Chondrocyte (in vitro differentiated cells): ENCODE data around the gene CELA1. TPM values are rescaled to one million over a fixed set of nuclear protein-coding genes. Genes with fewer than 3 reads are reported as not detected.

Source experiments
- DNase-seq: peaks from one replicate; pipeline ENCODE4 v3.0.0; 2021; ENCODE audit warnings: mixed read lengths, low spot score
- H3K27ac Mint-ChIP-seq: one replicate; pipeline ENCODE4 v1.8.0; 2021; ENCODE audit warnings: mild to moderate bottlenecking, moderate library complexity, mixed read lengths; ENCODE audit not compliant: unreplicated experiment
- H3K27me3 Mint-ChIP-seq: 2 replicates; pipeline ENCODE4 v1.8.0; 2021; ENCODE audit warnings: low read depth, mixed read lengths
- H3K36me3 Mint-ChIP-seq: 2 replicates; pipeline ENCODE4 v1.8.0; 2021; ENCODE audit warnings: low read depth, mixed read lengths
- H3K4me1 Mint-ChIP-seq: 2 replicates; pipeline ENCODE4 v1.8.0; 2021; ENCODE audit warnings: low read depth, mild to moderate bottlenecking, mixed read lengths
- H3K4me3 Mint-ChIP-seq: one replicate; pipeline ENCODE4 v1.8.0; 2021; ENCODE audit warnings: mild to moderate bottlenecking, moderate library complexity, mixed read lengths; ENCODE audit not compliant: unreplicated experiment
- H3K9me3 Mint-ChIP-seq: 2 replicates; pipeline ENCODE4 v1.8.0; 2021; ENCODE audit warnings: low read depth, mixed read lengths
- total RNA-seq: library from RNA; stranded (reverse); gene quantifications from 3 replicates; pipeline ENCODE4 v1.2.1, GENCODE V29; 2021
- TF ChIP-seq, protein P1 (sequence below): fragments of 200-600 bp; sonication (generic); IDR thresholded peaks from 2 replicates; pipeline ENCODE4 v1.5.0; 2021; ENCODE audit warnings: antibody characterized with exemption, mild to moderate bottlenecking, moderate library complexity

Gene CELA1
- total RNA-seq, 1 donor from 2014 or later: not detected

GRCh38 chr12:51326698-51327439 is 19.6 kb downstream of the CELA1 start:
- no peak overlapping the region for H3K4me3 Mint-ChIP-seq
- H3K27ac Mint-ChIP-seq: peak overlapping the region; percentile 93
- TF ChIP-seq, protein P1, sequence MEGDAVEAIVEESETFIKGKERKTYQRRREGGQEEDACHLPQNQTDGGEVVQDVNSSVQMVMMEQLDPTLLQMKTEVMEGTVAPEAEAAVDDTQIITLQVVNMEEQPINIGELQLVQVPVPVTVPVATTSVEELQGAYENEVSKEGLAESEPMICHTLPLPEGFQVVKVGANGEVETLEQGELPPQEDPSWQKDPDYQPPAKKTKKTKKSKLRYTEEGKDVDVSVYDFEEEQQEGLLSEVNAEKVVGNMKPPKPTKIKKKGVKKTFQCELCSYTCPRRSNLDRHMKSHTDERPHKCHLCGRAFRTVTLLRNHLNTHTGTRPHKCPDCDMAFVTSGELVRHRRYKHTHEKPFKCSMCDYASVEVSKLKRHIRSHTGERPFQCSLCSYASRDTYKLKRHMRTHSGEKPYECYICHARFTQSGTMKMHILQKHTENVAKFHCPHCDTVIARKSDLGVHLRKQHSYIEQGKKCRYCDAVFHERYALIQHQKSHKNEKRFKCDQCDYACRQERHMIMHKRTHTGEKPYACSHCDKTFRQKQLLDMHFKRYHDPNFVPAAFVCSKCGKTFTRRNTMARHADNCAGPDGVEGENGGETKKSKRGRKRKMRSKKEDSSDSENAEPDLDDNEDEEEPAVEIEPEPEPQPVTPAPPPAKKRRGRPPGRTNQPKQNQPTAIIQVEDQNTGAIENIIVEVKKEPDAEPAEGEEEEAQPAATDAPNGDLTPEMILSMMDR: no peak
- DNase-seq: no peak
- no peaks in the 10 kb centered on the region for H3K27me3 Mint-ChIP-seq
- H3K9me3 Mint-ChIP-seq: no peaks in the 10 kb centered on the region
- peaks cover 8% of the 10 kb centered on the region for H3K4me1 Mint-ChIP-seq
- H3K36me3 Mint-ChIP-seq: no peaks in the 10 kb centered on the region

GRCh38 chr12:51324953-51325352 is 21.5 kb downstream of the CELA1 start:
- no peaks in the 10 kb centered on the region for H3K27me3 Mint-ChIP-seq
- no peaks in the 10 kb centered on the region for H3K9me3 Mint-ChIP-seq
- TF ChIP-seq, protein P1: no peak
- DNase-seq: no peak
- peaks cover 8% of the 10 kb centered on the region for H3K4me1 Mint-ChIP-seq
- no peaks in the 10 kb centered on the region for H3K36me3 Mint-ChIP-seq
- no peak overlapping the region for H3K4me3 Mint-ChIP-seq
- no peak overlapping the region for H3K27ac Mint-ChIP-seq

GRCh38 chr12:51323966-51324895 is 22.2 kb downstream of the CELA1 start, which contains the start of gene BIN2:
BIN2 (minus strand) TSS chr12:51324174; CDS start chr12:51324102, 72 bp downstream.
- no peak within 1 kb of the TSS for H3K27ac Mint-ChIP-seq
- no peak for DNase-seq
- no peaks in the 10 kb centered on the region for H3K36me3 Mint-ChIP-seq
- peaks cover 8% of the 10 kb centered on the region for H3K4me1 Mint-ChIP-seq
- TF ChIP-seq, protein P1: no peak
- H3K9me3 Mint-ChIP-seq: no peaks in the 10 kb centered on the region
- H3K27me3 Mint-ChIP-seq: no peaks in the 10 kb centered on the region
- no peak within 1 kb of the TSS for H3K4me3 Mint-ChIP-seq

DNA sequence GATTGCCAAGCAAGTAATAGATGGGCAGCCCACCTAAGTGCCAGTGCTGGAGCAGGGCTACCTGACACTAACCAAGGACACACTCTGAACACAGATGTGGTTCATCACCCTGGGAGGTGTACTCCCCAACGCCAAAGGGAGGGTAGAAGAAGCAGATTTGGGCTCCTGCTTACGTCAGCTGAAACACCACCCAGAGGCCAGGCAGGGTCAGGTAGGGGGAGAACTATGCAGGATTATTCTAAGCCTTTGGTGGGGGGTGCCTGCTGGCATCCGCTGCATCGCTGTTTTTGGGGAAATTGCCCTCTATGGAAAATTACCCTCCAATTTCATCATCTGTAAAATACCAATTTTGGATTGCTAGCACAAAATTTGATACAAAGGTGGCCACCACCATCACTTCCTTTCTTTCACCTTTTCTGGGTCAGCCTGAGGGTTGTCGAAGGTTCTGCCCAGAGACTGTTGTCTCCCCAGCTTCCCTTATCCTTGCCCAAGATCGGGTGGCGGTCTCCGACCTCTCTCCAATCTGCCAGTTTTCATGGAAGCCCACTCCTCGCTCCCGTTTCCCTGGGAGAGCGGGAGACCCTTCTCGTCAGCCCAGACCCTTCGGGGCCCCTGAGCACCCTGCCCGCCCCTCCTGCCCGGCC is 23.0 kb downstream of the CELA1 start:
- Mint-ChIP-seq H3K36me3 (no peaks in the 10 kb centered on the region), H3K9me3 (no peaks in the 10 kb centered on the region), H3K4me3 (no peak overlapping the region), H3K27me3 (no peaks in the 10 kb centered on the region), H3K4me1 (peaks cover 10% of the 10 kb centered on the region), H3K27ac (no peak overlapping the region)
- DNase-seq: no peak
- TF ChIP-seq, protein P1: no peak

DNA sequence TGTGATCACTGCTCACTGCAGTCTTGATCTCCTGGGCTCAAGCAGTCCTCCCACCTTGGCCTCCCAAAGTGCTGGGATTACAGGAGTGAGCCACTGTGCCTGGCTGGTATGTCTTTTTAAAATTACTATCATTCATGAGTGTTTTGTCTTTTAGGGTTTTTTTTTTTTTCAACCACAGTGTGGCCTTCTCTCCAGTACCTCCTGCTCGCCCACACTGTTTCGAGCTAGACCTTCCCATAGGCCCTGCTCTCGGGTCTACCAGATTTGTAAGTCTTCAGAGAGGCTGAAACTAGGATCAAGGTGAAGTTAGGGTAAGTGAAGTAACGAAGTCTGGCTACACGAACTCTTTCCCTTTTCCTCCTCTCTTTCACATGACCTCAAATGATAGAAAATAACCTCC is 24.0 kb downstream of the CELA1 start:
- H3K4me3 Mint-ChIP-seq: no peak overlapping the region
- peaks cover 10% of the 10 kb centered on the region for H3K4me1 Mint-ChIP-seq
- DNase-seq: no peak
- no peaks in the 10 kb centered on the region for H3K36me3 Mint-ChIP-seq
- no peaks in the 10 kb centered on the region for H3K9me3 Mint-ChIP-seq
- H3K27ac Mint-ChIP-seq: no peak overlapping the region
- no peaks in the 10 kb centered on the region for H3K27me3 Mint-ChIP-seq
- TF ChIP-seq, protein P1: no peak
